ENCODE data around the gene CAMK1D.

CAMK1D gene

DNA sequence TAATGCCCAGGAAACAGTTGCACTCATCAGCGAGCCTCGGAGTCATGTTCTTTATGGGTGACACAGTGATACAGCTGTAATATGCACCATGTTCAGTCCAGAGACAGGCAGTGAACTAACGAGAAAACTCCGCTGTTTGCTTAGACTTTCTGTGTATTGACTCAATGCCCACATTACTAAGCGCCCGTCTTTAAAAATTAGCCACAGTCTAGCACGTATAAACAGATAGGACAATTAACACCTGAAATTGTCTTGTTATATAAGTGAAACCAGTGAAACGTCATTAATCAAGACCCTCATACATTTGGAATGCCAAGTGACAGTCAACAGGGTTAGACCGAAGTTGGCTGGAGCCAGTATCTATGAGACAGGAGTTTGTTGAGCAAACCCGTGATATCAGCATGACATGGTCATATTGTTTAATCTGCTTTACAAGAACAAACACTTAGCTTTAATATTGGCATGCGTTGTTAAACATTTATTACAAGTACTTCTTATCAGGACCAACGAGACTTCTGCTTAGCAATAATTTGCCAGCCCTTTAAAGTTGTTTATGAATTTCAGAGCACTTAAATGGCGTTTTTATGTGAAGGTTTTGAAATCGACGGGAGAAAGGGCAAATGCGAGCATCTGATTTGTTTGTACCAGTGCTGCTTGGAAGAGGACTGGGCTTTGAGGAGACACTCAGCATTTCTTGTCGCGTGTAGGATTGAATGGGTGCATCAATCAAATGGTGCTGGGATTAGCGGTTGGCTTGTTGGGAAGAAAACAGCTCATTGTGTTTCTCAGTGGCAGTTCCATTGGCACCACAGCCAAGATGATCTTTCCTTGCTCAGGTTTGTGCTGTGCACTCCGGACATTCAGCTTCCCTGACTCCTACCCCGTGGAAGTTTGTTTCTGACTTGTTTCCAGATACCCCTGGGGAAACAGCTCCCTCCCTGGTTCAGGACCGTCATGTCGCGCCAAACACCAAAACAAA lies 56.3 kb downstream of the CAMK1D start:
- no peak for DNase-seq

DNA sequence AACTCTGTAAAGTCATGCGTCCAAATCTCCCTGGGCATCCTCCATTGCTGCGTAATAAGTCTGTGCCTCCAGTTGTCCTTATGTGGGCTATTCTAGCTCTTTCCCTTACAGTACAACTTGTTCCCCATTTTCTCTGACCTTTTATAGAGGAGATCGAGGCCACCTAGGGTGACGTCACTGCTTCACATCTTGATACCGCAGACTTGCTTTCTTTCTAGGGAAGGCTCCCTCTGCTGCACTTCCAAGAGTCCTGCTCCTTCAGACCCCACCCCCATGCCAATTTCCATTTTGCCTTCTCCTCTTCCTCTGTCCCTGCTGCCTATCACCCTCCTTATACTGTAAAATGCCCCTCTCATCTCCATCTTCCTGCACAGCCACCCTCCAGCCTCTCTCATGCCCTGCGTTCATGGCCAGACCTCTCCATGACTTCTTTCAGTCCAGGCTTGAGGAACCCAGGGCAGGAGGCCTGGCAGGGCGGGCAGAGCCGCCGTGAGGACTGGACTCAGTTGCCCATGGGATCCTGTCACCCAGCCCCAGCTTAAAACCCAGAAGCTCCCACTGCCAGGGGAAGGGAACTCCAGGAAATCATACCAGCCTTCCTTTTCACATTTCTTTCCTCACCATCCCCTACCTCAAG lies 57.5 kb downstream of the CAMK1D start:
- no peak for DNase-seq

DNA sequence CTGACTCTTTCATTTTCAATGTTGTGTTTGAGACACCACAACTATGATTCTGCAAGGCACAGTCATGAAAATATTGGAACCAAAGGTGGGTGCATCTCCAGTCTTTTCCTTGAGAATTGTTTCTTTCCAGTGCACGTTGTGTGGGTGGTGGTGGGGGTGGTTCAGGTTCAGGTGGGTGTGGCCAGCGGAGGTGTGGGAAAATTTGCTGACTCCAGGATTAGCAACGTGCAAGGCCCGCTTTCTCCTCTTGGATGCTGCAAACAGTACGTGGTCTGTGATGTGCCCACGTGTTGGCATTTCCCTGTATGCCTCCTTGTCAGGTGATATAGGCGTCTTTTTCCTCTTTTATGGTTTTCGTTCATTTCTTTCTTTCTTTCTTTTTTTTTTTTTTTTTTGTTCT lies 59.1 kb downstream of the CAMK1D start:
- DNase-seq = no peak

DNA sequence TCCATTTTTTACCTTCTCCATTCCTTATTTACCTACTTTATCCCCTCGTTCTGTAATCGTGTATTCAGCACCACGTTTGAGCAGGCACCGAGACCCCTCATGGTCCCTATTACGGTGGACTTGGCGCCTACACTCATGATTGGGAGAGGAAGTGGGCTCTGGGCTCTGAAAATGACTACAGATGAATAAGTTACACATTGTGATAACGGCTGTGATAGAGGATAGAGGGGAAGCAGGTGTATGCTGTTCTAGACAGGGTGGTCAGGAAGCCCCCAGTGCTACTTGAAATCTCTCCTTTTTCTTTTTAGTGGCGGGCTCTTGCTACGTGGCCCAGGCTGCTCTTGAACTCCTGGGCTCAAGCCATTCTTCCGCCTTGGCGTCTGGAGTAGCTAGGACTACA lies 59.8 kb downstream of the CAMK1D start:
- no peak for DNase-seq

DNA sequence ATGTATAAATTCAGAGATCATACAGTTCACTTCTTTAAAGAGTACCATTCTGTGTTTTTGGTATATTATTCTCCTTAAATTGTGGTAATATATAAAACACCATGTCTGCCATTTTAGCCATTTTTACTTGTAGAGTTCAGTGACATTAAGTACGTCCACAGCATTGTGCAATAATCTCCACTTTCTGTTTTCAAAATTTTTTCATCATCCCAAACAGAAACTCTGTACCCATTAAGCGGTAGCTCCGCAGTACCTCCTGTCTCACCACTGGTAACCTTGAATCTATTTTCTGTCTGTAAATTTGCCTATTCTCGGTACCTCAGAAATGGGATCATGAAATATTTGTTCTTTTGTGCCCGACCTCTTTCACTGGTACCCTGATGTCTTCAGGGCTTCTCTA lies 60.3 kb downstream of the CAMK1D start:
- DNase-seq = no peak

DNA sequence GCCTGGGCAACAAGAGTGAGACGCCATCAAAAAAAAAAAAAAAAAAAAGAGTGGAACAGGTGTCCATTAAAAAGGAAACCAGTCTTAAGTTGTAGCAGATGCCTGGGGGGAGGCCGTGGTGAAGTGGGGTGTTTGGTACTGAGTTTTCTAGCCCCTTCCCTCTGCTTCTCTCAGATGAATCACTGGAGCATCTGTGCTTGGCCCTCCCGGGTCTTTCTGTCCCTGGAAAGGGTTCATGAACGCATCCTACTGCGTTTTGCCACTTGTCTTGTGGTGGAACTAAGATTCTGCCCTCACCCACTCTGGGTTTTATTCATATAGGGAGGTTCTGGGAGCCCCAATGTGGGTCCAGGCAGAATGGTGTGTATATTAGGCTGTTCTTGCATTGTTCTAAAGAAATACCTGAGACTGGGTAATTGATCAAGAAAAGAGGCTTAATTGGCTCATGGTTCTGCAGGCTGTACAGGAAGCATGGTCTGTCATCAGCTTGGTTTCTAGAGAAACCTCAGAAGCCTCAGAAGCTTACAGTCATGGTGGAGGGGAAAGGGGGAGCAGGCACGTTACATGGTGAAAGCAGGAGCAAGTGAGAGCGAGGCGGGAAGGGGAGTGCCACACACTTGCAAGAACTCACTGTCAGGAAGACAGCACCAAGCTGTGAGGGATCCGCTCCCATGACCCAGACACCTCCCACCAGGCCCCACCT lies 63.5 kb downstream of the CAMK1D start:
- DNase-seq = no peak

DNA sequence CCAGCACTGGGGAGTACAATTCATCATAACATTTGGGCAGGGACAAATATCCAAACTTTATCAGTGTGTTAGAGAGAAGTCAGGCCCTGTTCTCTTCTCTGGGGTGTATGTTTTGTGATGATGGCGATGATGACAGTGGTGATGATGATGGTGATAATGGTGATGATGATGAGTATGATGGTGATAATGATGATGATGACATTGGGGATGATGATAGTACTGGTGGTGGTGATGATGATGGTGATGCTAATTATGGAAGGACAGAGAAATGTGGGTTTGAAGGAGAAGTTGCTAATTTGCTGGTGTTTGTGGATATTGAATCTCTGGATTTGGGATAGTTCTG lies 64.0 kb downstream of the CAMK1D start:
- no peak for DNase-seq

DNA sequence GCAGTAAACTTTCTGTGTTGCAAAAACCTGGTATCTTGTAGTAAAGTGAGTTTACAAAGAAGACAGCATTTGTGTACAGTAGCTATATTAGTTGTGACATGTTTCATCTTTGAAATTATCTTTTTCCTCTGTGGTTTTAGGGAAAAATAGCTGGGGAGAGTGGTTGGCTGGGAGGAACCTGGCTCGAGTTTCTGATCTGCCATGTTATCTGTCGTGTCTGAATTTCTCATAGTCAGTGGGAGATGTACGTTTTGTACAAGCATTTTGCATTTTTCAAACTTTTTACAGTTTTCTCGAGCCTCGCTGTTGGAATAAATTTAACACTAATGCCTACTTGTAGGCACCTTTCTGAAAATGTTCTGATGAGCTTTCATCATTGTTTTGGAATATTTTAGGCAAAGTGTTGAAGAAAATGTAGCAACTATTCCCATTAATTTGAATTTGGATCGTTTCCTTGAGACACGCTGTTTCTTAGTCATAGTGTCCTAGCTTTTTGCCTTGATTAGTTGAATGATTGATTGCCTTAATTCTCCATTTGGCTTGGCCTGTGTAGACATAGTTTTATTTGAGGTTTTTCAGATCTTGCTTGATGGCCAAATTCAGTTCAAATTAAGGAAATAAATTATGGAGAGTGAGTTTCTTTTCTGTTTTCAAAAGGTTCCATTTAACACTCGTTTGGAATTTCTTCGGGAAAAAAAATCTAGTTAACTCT lies 65.1 kb downstream of the CAMK1D start:
- no peak for DNase-seq

DNA sequence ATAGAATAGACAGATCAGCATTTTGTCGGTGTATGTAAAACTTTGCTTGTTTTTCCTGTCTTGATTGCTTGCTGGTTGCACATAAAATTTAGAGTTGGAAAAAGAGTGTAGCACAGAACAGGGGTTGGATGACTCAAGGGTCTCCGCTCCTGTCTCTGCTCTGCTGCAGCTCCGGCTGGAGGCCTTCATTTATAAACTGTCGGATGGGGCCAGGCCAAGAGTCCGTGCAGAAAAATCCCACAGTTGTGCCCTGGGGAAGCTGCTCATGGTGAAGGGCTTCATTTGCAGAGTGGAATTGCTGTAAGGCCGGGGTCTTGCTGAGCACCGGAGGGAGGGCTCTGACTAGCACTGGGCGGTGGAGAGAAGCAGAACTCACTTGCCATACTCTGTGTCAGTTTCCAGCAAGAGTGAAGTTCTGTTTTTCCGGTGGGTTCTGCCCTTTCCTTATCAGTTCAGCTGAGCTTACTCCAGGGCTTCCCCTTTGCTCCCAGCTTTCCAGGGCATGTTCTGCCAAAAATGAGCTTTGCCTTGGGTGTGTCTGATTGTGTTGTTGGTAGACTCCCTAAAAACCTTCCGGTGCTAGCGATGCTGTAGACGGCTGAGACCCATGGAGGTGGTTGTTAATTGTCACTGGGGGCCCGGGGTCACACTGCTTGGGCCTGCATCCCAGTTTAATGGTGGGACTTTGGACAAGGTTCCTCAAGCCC lies 67.2 kb downstream of the CAMK1D start:
- no peak for DNase-seq

DNA sequence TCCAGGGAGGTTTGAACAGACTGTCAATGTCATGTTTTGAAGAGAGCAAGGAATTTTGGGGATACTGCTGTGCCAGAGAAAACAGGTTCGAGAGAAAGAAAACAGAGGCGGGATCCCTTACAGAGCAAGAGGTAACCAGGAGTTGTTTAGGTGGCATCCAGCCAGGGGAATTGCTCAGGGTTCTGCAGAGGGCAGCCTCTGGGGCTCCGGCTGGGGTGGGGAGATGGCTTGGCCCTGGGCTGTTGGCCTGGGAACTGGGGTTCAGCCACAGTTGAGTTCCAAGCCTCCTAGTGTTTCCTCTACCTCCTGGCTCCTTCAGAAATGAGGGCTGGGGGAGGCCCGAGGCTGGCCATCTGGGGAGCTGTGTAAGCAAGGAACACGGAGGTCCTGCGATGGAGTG lies 68.0 kb downstream of the CAMK1D start:
- no peak for DNase-seq

DNA sequence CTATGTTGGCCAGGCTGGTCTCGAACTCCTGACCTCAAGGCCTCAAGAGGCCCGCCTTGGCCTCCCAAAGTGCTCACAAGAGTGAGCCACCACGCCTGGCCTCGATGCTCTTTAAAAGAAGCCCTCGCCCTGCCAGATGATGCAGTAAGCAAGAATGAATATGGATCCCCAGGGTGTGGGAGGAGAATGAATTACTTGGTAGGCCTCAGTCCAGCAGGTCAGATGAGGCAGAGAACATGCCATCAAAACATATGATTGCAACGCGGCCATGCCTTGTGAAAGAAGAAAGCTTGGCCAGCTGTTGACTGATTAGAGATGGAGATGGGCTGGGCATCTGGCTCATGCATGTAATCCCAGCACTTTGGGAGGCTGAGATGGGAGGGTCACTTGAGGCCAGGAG lies 68.7 kb downstream of the CAMK1D start:
- no peak for DNase-seq

DNA sequence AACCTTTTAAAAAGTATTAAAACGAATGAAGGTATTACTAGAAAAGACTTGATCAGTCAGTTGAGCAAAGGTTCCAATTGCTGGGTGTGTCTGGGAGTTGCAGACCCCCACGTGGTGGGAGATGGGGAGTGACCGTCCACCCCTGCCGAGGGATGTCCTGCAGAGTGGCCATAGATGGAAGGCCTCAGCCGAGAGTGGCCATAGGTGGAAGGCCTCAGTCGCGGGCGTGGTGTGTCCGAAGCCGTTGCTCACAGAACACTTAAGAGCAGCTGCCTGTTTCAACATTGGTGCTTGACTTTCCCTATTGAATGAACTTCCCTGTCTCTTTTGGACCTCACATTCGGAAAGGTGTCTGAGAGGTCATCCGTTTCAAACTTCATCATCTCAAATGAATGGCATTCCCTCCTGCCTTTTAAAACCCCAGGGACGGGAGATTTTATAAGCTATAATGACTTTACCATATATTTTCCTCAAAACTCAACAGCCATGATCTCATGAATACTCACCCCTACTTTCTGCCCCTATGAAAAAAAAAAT lies 69.4 kb downstream of the CAMK1D start:
- DNase-seq = no peak

DNA sequence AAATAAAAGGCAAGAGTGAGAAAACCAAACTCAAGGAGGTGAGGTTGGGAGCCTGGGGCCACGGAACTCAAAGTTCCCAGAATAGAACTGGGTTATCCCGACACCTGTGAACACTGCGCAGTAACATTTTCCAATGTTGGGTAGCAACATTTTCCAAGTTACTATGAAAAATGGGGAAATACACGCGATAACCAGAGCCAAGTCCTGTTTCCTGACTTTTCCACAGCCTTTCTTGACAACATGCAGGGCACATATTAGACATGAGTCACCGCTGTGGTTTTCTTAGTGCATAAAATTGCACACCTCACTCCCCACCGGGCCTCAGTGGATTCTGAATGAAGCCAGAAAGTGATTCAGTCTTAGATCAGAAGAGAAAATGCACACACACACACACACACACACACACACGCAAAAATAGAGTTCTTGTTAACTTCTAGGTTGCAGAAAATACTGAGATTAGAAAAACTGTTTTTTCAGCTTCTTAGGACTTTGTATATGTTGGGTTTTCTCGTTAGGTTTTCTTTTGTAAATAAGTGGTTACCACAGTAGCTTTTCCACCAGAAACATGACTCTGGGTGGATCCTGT lies 70.0 kb downstream of the CAMK1D start:
- DNase-seq = no peak

DNA sequence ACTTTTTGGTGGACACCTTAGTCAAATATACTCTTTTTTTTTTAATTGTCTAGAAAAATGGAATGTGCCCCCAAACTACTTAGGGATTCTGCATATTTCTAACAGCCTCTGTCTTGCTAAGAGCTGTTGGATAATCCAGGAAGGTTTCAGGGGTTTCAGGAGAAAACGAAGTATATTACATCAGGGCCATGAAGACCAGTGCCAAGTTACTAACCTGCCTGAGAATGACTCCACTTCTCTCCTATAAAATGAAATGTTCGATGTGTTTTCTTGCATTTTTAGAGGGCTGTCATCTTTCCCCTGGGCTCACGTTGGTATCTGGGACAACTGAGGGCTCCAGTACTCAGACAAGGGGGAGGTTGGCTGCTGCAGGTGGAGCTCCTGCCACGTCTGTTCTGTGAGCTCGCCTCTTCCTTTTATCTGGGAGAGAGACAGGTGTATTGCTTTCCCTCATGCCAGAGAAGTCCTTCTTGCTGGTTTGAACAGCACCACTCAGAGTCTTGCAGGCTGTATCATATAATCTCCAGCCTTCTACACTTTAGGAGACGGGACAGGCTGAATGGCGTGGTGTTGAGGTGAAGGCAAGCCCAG lies 71.3 kb downstream of the CAMK1D start:
- no peak for DNase-seq

DNA sequence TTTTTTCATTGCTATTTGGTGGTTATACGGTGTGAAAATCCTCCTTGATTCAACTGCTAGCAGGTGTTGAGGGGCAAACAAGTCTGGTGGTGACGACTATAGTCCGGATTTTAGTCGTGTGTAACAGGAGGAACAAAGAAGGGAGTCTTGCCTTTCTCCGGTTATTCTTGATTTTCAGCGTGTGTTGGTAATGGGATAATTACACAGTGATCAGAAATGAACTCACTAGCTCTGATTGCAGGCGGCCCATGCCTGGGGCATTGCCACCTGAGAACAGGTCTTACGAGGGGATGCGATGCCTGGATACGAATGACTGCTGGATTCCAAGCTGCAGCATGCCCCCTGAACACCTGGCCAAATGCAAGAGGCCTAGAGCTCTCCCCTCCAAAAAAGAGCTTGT lies 72.8 kb downstream of the CAMK1D start:
- DNase-seq = no peak

DNA sequence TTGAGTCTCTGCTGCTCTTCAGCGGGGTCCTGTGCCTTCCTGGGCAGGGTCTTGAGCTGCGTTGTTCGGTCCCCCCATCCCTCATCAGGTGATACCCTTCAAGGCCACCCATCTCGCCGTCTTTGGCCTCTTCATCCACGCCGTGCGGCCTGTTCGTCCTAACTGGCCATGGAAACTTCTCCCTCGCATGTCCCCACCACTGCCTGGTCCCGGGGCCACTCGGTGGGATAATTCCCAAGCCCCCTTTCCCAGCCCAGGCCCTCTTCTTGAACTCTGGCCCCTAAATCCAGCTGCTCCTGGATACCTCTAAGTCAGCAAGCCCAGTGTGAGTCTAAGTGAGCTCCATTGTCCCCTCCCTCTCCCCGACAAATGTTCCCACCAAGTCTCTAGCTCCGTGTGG lies 74.5 kb downstream of the CAMK1D start:
- DNase-seq = no peak

DNA sequence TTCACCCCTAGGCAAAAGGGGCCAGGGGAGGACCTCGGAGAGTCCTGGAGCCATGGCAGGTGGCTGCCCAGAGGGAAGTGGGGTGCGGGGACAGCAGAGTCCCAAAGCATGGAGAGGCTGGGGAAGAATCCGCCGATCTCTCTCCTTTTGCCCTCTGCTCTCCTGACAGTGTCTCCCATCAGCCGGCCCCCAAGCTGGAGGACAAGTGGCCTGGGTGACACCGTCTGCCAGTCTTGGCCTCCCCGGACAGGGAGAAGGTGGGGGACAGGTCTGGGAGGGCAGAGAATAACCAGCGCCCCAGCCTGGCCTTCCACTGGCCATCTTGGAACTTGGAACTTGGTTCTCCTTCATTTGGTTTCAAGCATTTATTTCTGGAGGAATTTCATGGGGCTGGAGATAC lies 77.9 kb downstream of the CAMK1D start:
- no peak for DNase-seq

DNA sequence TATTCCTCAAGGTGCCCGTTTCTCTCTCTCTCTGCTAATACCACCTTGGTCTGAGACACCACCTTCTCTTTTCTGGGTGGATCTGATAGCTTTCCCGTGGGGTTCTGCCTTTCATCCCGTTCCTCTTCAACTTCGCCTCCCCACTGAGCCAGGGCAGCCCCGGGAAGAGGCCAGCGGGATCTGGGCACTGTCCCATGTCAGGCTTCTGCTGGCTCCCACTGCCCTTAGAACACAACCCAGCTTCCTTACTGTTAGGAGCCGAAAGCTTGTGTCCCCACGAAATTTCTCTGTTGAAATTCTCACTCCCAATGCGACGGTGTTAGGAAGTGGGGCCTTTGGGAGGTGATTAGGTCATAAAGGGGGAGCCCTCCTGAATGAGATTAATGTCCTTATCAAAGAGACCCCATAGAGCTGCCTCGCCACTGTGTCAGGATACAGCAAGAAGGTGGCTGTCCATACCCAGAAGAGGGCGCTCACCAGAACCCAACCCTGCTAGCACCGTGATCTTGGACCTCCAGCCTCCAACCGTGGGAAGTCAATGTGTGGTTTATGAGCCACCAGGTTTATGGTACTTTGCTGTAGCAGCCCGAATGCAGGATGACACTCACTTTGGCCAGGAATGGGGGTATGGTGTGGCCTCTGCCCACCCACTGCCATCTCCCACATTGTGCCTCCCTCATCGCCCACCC lies 79.2 kb downstream of the CAMK1D start:
- DNase-seq = no peak

DNA sequence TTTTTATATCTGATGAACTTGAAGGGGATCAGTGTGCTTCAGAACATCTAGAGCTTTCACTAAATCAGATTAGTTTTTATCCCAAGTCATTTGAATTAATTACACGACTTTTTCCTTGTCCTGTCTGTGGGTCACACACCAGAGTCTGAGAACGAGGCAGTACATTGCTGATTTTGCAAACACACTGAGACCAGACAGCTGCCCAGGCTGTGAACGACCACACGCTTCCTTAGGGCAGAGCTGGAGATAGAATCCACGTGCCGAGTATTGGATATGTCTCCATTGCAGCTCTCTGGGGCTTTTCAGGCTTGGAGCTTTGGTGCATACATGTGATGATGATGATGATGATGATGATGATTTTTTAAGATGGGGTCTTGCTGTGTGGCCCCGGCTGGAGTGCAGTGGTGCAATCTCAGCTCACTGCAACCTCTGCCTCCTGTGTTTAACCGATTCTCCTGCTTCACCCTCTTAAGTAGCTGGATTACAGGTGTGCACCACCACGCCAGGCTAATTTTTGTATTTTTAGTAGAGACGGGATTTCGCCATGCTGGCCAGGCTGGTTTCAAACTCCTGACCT lies 81.1 kb downstream of the CAMK1D start:
- no peak for DNase-seq
